Smooth muscle cell (in vitro differentiated cells): ENCODE data around the gene FADS2. TPM values are rescaled to one million over a fixed set of nuclear protein-coding genes. Genes with fewer than 3 reads are reported as not detected.

Source experiments
- DNase-seq: peaks from one replicate; lab custom pipeline; 2025; ENCODE audit not compliant: unreplicated experiment; lab: John Stamatoyannopoulos, UW
- H2AFZ ChIP-seq: fragments of 200-600 bp; sonication (generic); 2 replicates; pipeline ENCODE4 v1.6.0; 2016; ENCODE audit warnings: antibody characterized with exemption, low read depth, mild to moderate bottlenecking
- H3F3A ChIP-seq: fragments of 200-600 bp; sonication (generic); 2 replicates; pipeline ENCODE4 v1.6.0; 2017; ENCODE audit warnings: antibody characterized with exemption, low read depth
- H3K27ac ChIP-seq: fragments of 200-600 bp; sonication (generic); 2 replicates; pipeline ENCODE4 v1.5.1; 2016; ENCODE audit warnings: low read depth, mild to moderate bottlenecking
- H3K27me3 ChIP-seq: fragments of 200-600 bp; sonication (generic); 2 replicates; pipeline ENCODE4 v1.6.1; 2016; ENCODE audit warnings: low read depth, mild to moderate bottlenecking
- H3K36me3 ChIP-seq: fragments of 200-600 bp; sonication (generic); 2 replicates; pipeline ENCODE4 v1.5.1; 2016; ENCODE audit warnings: low read depth
- H3K4me1 ChIP-seq: fragments of 200-600 bp; sonication (generic); 2 replicates; pipeline ENCODE4 v1.5.1; 2016; ENCODE audit warnings: low read depth
- H3K4me2 ChIP-seq: fragments of 200-600 bp; sonication (generic); 2 replicates; pipeline ENCODE4 v1.6.0; 2016; ENCODE audit warnings: mild to moderate bottlenecking
- H3K4me3 ChIP-seq: fragments of 200-600 bp; sonication (generic); 2 replicates; pipeline ENCODE4 v1.5.1; 2016; ENCODE audit warnings: mild to moderate bottlenecking
- H3K79me2 ChIP-seq: fragments of 200-600 bp; sonication (generic); 2 replicates; pipeline ENCODE4 v1.6.0; 2016; ENCODE audit warnings: low read depth, mild to moderate bottlenecking
- H3K9ac ChIP-seq: fragments of 200-600 bp; sonication (generic); 2 replicates; pipeline ENCODE4 v1.6.0; 2016; ENCODE audit warnings: low read depth
- H3K9me3 ChIP-seq: fragments of 200-600 bp; sonication (generic); replicated peaks from 2 replicates; pipeline ENCODE4 v1.5.1; 2016; ENCODE audit warnings: low read depth
- H4K20me1 ChIP-seq: fragments of 200-600 bp; sonication (generic); 2 replicates; pipeline ENCODE4 v1.6.0; 2016; ENCODE audit warnings: low read depth
- CTCF ChIP-seq: fragments of 200-600 bp; sonication (generic); IDR thresholded peaks from 2 replicates; pipeline ENCODE4 v1.5.1; 2017; ENCODE audit warnings: borderline replicate concordance, mild to moderate bottlenecking, antibody characterized with exemption; ENCODE audit not compliant: insufficient read depth, poor library complexity, severe bottlenecking
- WGBS: methylation state at CpG from one replicate; pipeline ENCODE4 v1.1.7; 2016; ENCODE audit warnings: low lambda C conversion rate; 5-methylcytosine and 5-hydroxymethylcytosine counted together
- polyA plus RNA-seq: library from polyadenylated mRNA; unstranded; fragments of >200 nt; fragmentation: Nextera tagmentation; extraction: Ambion mirVana; gene quantifications from 2 replicates; pipeline ENCODE4 v1.2.1, GENCODE V29; 2016
- total RNA-seq: library from RNA; depleted of rRNA; stranded (reverse); fragments of >200 nt; gene quantifications from 2 replicates; pipeline ENCODE4 v1.2.3, GENCODE V29; 2014

FADS2 gene
- total and polyA plus RNA-seq, 2 experiments from 2014 or later, result 279 to 495 TPM

DNA sequence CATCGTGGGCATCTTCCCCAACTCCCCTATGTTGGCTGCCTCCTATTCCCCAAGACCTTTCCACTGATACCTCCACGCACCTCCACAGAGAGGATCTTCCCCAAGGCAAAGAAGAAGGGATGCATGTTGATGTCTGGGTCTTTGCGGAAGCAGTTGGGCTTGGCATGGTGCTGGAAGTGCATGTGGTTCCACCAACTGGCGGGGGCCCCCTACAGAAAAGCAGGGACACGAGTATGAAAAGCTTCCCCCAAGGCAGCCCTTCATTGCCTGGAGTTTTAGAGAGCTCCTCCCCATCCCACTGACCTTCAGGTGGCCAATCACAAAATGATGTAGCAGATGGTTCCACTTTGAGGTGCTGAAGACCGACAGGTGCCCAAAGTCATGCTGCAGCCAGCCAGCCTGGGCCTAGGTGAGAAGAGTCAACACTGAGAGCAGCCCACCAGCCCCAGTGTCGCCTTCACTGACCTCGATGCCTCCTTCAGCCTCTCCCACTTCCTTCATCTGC, 17.4 kb upstream of the FADS2 start:
- peaks cover 8% of the 10 kb centered on the region for H3F3A ChIP-seq
- no peak overlapping the region for H2AFZ ChIP-seq
- H3K9ac ChIP-seq, result no peak overlapping the region
- H3K36me3 ChIP-seq, result no peaks in the 10 kb centered on the region
- no peaks in the 10 kb centered on the region for H4K20me1 ChIP-seq
- no peaks in the 10 kb centered on the region for H3K4me1 ChIP-seq
- H3K27me3 ChIP-seq, result no peaks in the 10 kb centered on the region
- H3K79me2 ChIP-seq, result peaks cover 5% of the 10 kb centered on the region
- H3K4me2 ChIP-seq, result no peak overlapping the region
- DNase-seq, result no peak
- no peak overlapping the region for H3K4me3 ChIP-seq
- H3K9me3 ChIP-seq, result no peaks in the 10 kb centered on the region
- 93% methylated on average over 8 of the region's 8 CpGs for WGBS
- TF ChIP-seq CTCF, result no peak
- H3K27ac ChIP-seq, result no peak overlapping the region

DNA sequence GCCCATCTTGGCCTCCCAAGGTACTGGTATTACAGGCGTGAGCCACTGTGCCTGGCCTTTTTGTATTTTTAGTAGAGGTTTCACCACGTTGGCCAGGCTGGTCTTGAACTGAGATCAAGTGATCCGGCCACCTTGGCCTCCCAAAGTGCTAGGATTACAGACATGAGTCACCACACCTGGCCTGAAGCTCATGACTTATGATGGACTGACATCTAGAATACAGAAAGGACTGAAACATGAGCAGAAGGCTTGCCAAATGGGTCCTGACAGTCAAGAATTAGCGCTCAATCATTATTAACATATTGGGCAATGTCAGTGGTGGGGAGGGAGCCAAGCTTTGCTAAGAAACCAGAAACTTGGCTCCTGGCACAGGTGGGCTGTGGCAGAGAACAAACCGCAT, 16.3 kb upstream of the FADS2 start:
- no peaks in the 10 kb centered on the region for H3K9me3 ChIP-seq
- H3K27me3 ChIP-seq, result no peaks in the 10 kb centered on the region
- H3K9ac ChIP-seq, result no peak overlapping the region
- no peaks in the 10 kb centered on the region for H3K36me3 ChIP-seq
- no peak overlapping the region for H3K4me2 ChIP-seq
- peaks cover 5% of the 10 kb centered on the region for H3K79me2 ChIP-seq
- no peak for DNase-seq
- H3K27ac ChIP-seq, result no peak overlapping the region
- no peaks in the 10 kb centered on the region for H4K20me1 ChIP-seq
- WGBS, result 98% methylated on average over 5 of the region's 5 CpGs
- no peak overlapping the region for H2AFZ ChIP-seq
- no peak for TF ChIP-seq CTCF
- H3F3A ChIP-seq, result peaks cover 11% of the 10 kb centered on the region
- no peaks in the 10 kb centered on the region for H3K4me1 ChIP-seq
- H3K4me3 ChIP-seq, result no peak overlapping the region

DNA sequence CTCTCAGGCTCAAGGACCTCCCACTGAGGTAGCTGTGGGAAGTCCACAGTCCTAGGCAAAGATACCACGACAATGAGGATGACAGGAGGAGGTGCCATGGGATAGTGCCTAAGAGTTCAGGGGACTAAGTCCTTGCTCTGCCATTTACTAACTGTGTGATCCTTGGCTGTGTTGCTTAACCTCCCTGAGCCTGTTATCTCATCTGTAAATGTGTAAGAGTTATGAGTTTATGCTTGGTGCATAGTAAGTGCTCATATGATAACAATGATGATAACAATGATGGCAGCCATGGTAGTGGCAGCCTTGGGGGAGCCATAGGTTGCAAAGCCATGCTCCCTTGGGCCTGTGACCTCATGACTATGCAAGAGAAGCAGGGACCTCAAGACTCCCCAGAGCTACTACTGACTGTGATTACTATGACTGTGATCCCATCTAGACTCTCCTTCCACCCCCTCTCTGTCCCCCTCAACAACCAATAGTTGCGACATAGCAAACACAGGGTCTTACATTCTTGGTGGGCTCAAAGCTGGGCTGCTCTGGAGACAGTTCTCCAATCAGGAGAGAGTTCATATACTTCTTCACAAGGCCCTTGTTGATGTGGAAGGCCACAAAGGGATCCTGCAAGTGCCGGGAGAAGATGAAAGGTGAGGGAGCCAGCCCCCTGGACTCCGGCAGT, 15.2 kb upstream of the FADS2 start:
- WGBS, result 98% methylated on average over 4 of the region's 4 CpGs
- Histone ChIP-seq H3K36me3 (no peaks in the 10 kb centered on the region), H4K20me1 (no peaks in the 10 kb centered on the region), H3K9ac (no peak overlapping the region), H3K4me3 (no peak overlapping the region), H3K9me3 (no peaks in the 10 kb centered on the region), H3F3A (peaks cover 7% of the 10 kb centered on the region), H3K4me2 (no peak overlapping the region), H3K27ac (no peak overlapping the region), H3K79me2 (peaks cover 6% of the 10 kb centered on the region), H2AFZ (no peak overlapping the region), H3K4me1 (peaks cover 7% of the 10 kb centered on the region), H3K27me3 (no peaks in the 10 kb centered on the region)
- no peak for DNase-seq
- TF ChIP-seq CTCF, result no peak
